HCT116 (cell line): ENCODE data around the gene MCEE. TPM values are rescaled to one million over a fixed set of nuclear protein-coding genes. Genes with fewer than 3 reads are reported as not detected.

Experiments
- ATAC-seq: fragments of 200-7000 bp; cut with Tn5 transposase; 2 replicates; pipeline ENCODE4 v1.9.1; 2020; ENCODE audit warnings: mild to moderate bottlenecking, moderate library complexity
- BruUV-seq: library from RNA; stranded (reverse); fragments of 400-500 nt; replicated peaks from 2 replicates; lab custom pipeline; 2021; lab: Mats Ljungman, UMichigan
- CTCF ChIA-PET: fragments of 300-600 bp; sonication (Branson Sonifier 250); formaldehyde crosslinking; loops from one replicate; lab custom pipeline; 2021; ENCODE audit warnings: antibody characterized with exemption; lab: Charles Lee
- POLR2A ChIA-PET: fragments of 300-600, 350-600 bp; sonication (Branson Sonifier 250); formaldehyde crosslinking; loops from one replicate; lab custom pipeline; 2021; ENCODE audit warnings: antibody characterized with exemption; lab: Charles Lee
- RAD21 ChIA-PET, 2 experiments: fragments of 300-600 bp; sonication (Branson Sonifier 250); formaldehyde crosslinking; loops; one replicate each; lab custom pipeline; 2023; ENCODE audit warnings: low total read pairs in 2 of 2; ENCODE audit not compliant: uncharacterized antibody in 2 of 2, unreplicated experiment in 2 of 2, low non-redundant PET in 1 of 2; lab: Charles Lee
- DNase-seq: peaks from one replicate; pipeline ENCODE4 v3.0.0-alpha.2; 2010; ENCODE audit warnings: low read depth, low spot score
- H2AFZ ChIP-seq: fragments of 200-600 bp; shearing (Covaris generic), sonication (generic); 2 replicates; pipeline ENCODE4 v1.6.1; 2017; ENCODE audit warnings: low read depth, mixed run types, mixed read lengths, antibody characterized with exemption, low read length; ENCODE audit not compliant: poor library complexity, severe bottlenecking
- H3K27ac ChIP-seq: 2 replicates; pipeline ENCODE4 v1.5.1; 2012; ENCODE audit warnings: low read depth, low read length
- H3K27me3 ChIP-seq: fragments of 200-600 bp; sonication (generic); 2 replicates; pipeline ENCODE4 v1.6.1; 2016; ENCODE audit warnings: mixed run types, low read length, mixed read lengths; ENCODE audit not compliant: insufficient read depth
- H3K36me3 ChIP-seq, 2 experiments: fragments of 200-500 bp in 1 of 2; fragments of 200-600 bp in 1 of 2; sonication (Bioruptor generic) in 1 of 2; sonication (generic) in 1 of 2; 2 replicates each; pipeline versions ENCODE4 v1.5.1 to v1.6.1; 2014 to 2016; ENCODE audit warnings: low read length in 2 of 2, inconsistent platforms in 1 of 2, mixed read lengths in 1 of 2, mixed run types in 1 of 2; ENCODE audit not compliant: insufficient read depth in 2 of 2, control insufficient read depth in 1 of 2
- H3K4me1 ChIP-seq, 2 experiments: fragments of 200-600 bp in 1 of 2; sonication (generic) in 1 of 2; 2 replicates each; pipeline versions ENCODE4 v1.5.1 to v1.6.1; 2012 to 2017; ENCODE audit warnings: low read length in 2 of 2, inconsistent platforms in 1 of 2, mild to moderate bottlenecking in 1 of 2, mixed read lengths in 1 of 2, mixed run types in 1 of 2, moderate library complexity in 1 of 2; ENCODE audit not compliant: insufficient read depth in 2 of 2, control insufficient read depth in 1 of 2
- H3K4me2 ChIP-seq: fragments of 200-600 bp; sonication (generic); 2 replicates; pipeline ENCODE4 v1.6.1; 2017; ENCODE audit warnings: mixed run types, low read length, mixed read lengths
- H3K4me3 ChIP-seq, 2 experiments: fragments of 200-600 bp in 1 of 2; sonication (generic) in 1 of 2; replicated peaks in 1 of 2; 2 replicates each; pipeline ENCODE4 v1.5.1; 2011 to 2016; ENCODE audit warnings: low read length in 2 of 2, control low read depth in 1 of 2, low read depth in 1 of 2, mild to moderate bottlenecking in 1 of 2, mixed read lengths in 1 of 2, mixed run types in 1 of 2
- H3K79me2 ChIP-seq: fragments of 200-600 bp; sonication (generic); 2 replicates; pipeline ENCODE4 v1.6.1; 2017; ENCODE audit warnings: mild to moderate bottlenecking, mixed run types, low read length, moderate library complexity, mixed read lengths; ENCODE audit not compliant: insufficient read depth
- H3K9ac ChIP-seq: fragments of 200-600 bp; sonication (generic); 2 replicates; pipeline ENCODE4 v1.6.1; 2016; ENCODE audit warnings: low read length, mixed read lengths
- H3K9me2 ChIP-seq: fragments of 200-600 bp; sonication (generic), shearing (Covaris generic); 2 replicates; pipeline ENCODE4 v1.6.1; 2017; ENCODE audit warnings: mixed run types, mild to moderate bottlenecking, moderate library complexity; ENCODE audit not compliant: insufficient read depth
- H3K9me3 ChIP-seq, 2 experiments: fragments of 200-500 bp in 1 of 2; fragments of 200-600 bp in 1 of 2; sonication (Bioruptor generic) in 1 of 2; sonication (generic) in 1 of 2; 2 replicates each; pipeline ENCODE4 v1.6.1; 2014 to 2017; ENCODE audit warnings: low read length in 2 of 2, mixed read lengths in 2 of 2, inconsistent platforms in 1 of 2, low read depth in 1 of 2, mild to moderate bottlenecking in 1 of 2, mixed run types in 1 of 2, moderate library complexity in 1 of 2; ENCODE audit not compliant: control insufficient read depth in 1 of 2, insufficient read depth in 1 of 2
- H4K20me1 ChIP-seq: fragments of 200-600 bp; sonication (generic), shearing (Covaris generic); 2 replicates; pipeline ENCODE4 v1.6.1; 2017; ENCODE audit warnings: mixed run types, mild to moderate bottlenecking, moderate library complexity; ENCODE audit not compliant: insufficient read depth
- CBX3 ChIP-seq: IDR thresholded peaks from 2 replicates; pipeline ENCODE4 v1.6.1; 2012; ENCODE audit warnings: low read depth
- CEBPB ChIP-seq: IDR thresholded peaks from 2 replicates; pipeline ENCODE4 v1.6.1; 2012; ENCODE audit warnings: low read depth
- EZH2 ChIP-seq: fragments of 200-600 bp; sonication (generic); IDR thresholded peaks from 2 replicates; pipeline ENCODE4 v1.6.1; 2017; ENCODE audit warnings: antibody characterized with exemption, mixed run types
- FOSL1 ChIP-seq: IDR thresholded peaks from 2 replicates; pipeline ENCODE4 v1.6.1; 2012; ENCODE audit warnings: low read depth
- JUND ChIP-seq: IDR thresholded peaks from 2 replicates; pipeline ENCODE4 v1.6.1; 2012
- POLR2A ChIP-seq: IDR thresholded peaks from 2 replicates; pipeline ENCODE4 v1.7.0; 2011; ENCODE audit warnings: borderline replicate concordance; ENCODE audit not compliant: insufficient read depth, insufficient read length; ENCODE audit errors: extremely low read depth
- POLR2AphosphoS5 ChIP-seq: IDR thresholded peaks from 2 replicates; pipeline ENCODE4 v1.6.1; 2011; ENCODE audit warnings: mild to moderate bottlenecking, low read depth, low read length, moderate library complexity
- RAD21 ChIP-seq: IDR thresholded peaks from 2 replicates; pipeline ENCODE4 v1.6.1; 2012; ENCODE audit warnings: low read depth, mild to moderate bottlenecking
- SP1 ChIP-seq: IDR thresholded peaks from 2 replicates; pipeline ENCODE4 v1.6.1; 2012; ENCODE audit warnings: low read depth
- SRF ChIP-seq: IDR thresholded peaks from 2 replicates; pipeline ENCODE4 v1.6.1; 2012; ENCODE audit warnings: low read depth
- TCF7L2 ChIP-seq: IDR thresholded peaks from 2 replicates; pipeline ENCODE4 v1.7.0; 2011; ENCODE audit warnings: borderline replicate concordance, inconsistent platforms; ENCODE audit not compliant: insufficient read depth, insufficient read length; ENCODE audit errors: extremely low read depth
- YY1 ChIP-seq: IDR thresholded peaks from 2 replicates; pipeline ENCODE4 v1.6.1; 2011; ENCODE audit warnings: low read length, low read depth, moderate library complexity, mild to moderate bottlenecking; ENCODE audit not compliant: insufficient replicate concordance; ENCODE audit errors: extremely low read depth
- ZBTB33 ChIP-seq: IDR thresholded peaks from 2 replicates; pipeline ENCODE4 v1.6.1; 2011; ENCODE audit warnings: mild to moderate bottlenecking, low read length, moderate library complexity; ENCODE audit not compliant: insufficient replicate concordance; ENCODE audit errors: extremely low read depth
- ZNF274 ChIP-seq: fragments of 200-500 bp; sonication (Bioruptor generic); IDR thresholded peaks from 2 replicates; pipeline ENCODE4 v1.6.1; 2014; ENCODE audit warnings: mild to moderate bottlenecking, low read depth, low read length, inconsistent platforms
- intact Hi-C: fragments of 100-400 bp; cut with micrococcal nuclease; formaldehyde crosslinking; loops from 2 replicates; pipeline ENCODE4 v1.10.0; 2022
- total RNA-seq: library from RNA; stranded (reverse); gene quantifications from one replicate; pipeline ENCODE4 v1.2.1, GENCODE V29; 2021; ENCODE audit not compliant: unreplicated experiment
- TF ChIP-seq, protein P1 (sequence below): IDR thresholded peaks from 2 replicates; pipeline ENCODE4 v1.6.1; 2012
- TF ChIP-seq, protein P2 (sequence below): IDR thresholded peaks from 2 replicates; pipeline ENCODE4 v1.6.1; 2012

The MCEE gene
- total RNA-seq, 1 experiment from 2014 or later: 9.0 TPM

GRCh38 chr2:71136174-71136573, 6.1 kb upstream of the MCEE start:
- H3K27ac ChIP-seq: no peak overlapping the region
- peaks cover 41% of the 10 kb centered on the region for H3K79me2 ChIP-seq
- TF ChIP-seq CBX3: no peak
- TF ChIP-seq ZBTB33: no peak
- TF ChIP-seq, protein P1, sequence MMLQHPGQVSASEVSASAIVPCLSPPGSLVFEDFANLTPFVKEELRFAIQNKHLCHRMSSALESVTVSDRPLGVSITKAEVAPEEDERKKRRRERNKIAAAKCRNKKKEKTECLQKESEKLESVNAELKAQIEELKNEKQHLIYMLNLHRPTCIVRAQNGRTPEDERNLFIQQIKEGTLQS: no peak
- no peak for TF ChIP-seq SRF
- TF ChIP-seq YY1: no peak
- TF ChIP-seq, protein P2, sequence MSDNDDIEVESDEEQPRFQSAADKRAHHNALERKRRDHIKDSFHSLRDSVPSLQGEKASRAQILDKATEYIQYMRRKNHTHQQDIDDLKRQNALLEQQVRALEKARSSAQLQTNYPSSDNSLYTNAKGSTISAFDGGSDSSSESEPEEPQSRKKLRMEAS: no peak
- DNase-seq (no peak), ATAC-seq (no peak)
- intact Hi-C loops: loop anchor here (10.0 kb wide), 1 partner anchor 219 kb away; no protein-coding TSS in a partner anchor
- ChIA-PET POLR2A (no interaction called here), CTCF (no interaction called here), RAD21 (no interaction called here)
- H3K4me3 ChIP-seq: no peak overlapping the region
- no peak overlapping the region for H3K9ac ChIP-seq
- H2AFZ ChIP-seq: no peak overlapping the region
- H3K4me2 ChIP-seq: no peak overlapping the region
- H3K9me2 ChIP-seq: no peaks in the 10 kb centered on the region
- no peaks in the 10 kb centered on the region for H3K9me3 ChIP-seq
- no peaks in the 10 kb centered on the region; the same call in 1 of the 2 replicates for H4K20me1 ChIP-seq
- no TSS peak for BruUV-seq
- peaks cover 51 to 61% of the 10 kb centered on the region in 2 experiments for H3K36me3 ChIP-seq
- peaks cover 0 to 11% of the 10 kb centered on the region in 2 experiments; a peak in 2 of 4 replicates for H3K4me1 ChIP-seq
- no peaks in the 10 kb centered on the region for H3K27me3 ChIP-seq

GRCh38 chr2:71133603-71134002, 3.6 kb upstream of the MCEE start:
- Histone ChIP-seq H3K9me3 (no peaks in the 10 kb centered on the region), H3K27ac (no peak overlapping the region), H3K36me3 (peaks cover 35 to 38% of the 10 kb centered on the region in 2 experiments), H3K9ac (no peak overlapping the region), H2AFZ (no peak overlapping the region), H3K27me3 (no peaks in the 10 kb centered on the region), H3K4me1 (peaks cover 0 to 18% of the 10 kb centered on the region in 2 experiments; a peak in 2 of 4 replicates), H3K79me2 (peaks cover 55% of the 10 kb centered on the region), H4K20me1 (no peaks in the 10 kb centered on the region; the same call in 1 of the 2 replicates), H3K4me3 (no peak overlapping the region), H3K9me2 (no peaks in the 10 kb centered on the region), H3K4me2 (no peak overlapping the region)
- ChIA-PET RAD21 (no interaction called here), CTCF (no interaction called here), POLR2A (no interaction called here)
- DNase-seq: no peak
- no TSS peak for BruUV-seq
- intact Hi-C loops: loop anchor here (10.0 kb wide), 1 partner anchor 221 kb away; no protein-coding TSS in a partner anchor
- ATAC-seq: no peak
- TF ChIP-seq, protein P2: no peak
- no peak for TF ChIP-seq RAD21
- TF ChIP-seq CEBPB: no peak
- no peak for TF ChIP-seq FOSL1
- TF ChIP-seq JUND: no peak
- TF ChIP-seq EZH2: no peak
- no peak for TF ChIP-seq SP1
- no peak for TF ChIP-seq ZNF274
- no peak for TF ChIP-seq POLR2A
- no peak for TF ChIP-seq ZBTB33
- TF ChIP-seq POLR2AphosphoS5: no peak
- no peak for TF ChIP-seq TCF7L2
- no peak for TF ChIP-seq CBX3
